Stimulated activated naive CD8-positive, alpha-beta T cell treated with anti-CD3 and anti-CD28 coated beads, Interleukin-15, Interleukin-2, amounts not matched to agents 100 ng/mL and 50 ng/mL, for 24 hours (primary cell): Measurements from ENCODE around the gene GAB2.
"Not testable (repeated sequence)": the region's sequence is repeated elsewhere in the genome, so short reads cannot be mapped to it uniquely, and the experiment has no call there.

Experiments used
- H3K27ac Mint-ChIP-seq: one replicate; pipeline ENCODE4 v1.8.0; 2021; ENCODE audit warnings: mild to moderate bottlenecking, mixed read lengths
- H3K27me3 Mint-ChIP-seq: one replicate; pipeline ENCODE4 v1.8.0; 2021; ENCODE audit warnings: mixed read lengths
- H3K36me3 Mint-ChIP-seq: one replicate; pipeline ENCODE4 v1.8.0; 2021; ENCODE audit warnings: low read depth, mixed read lengths
- H3K4me1 Mint-ChIP-seq: one replicate; pipeline ENCODE4 v1.8.0; 2021; ENCODE audit warnings: low read depth, mixed read lengths
- H3K4me3 Mint-ChIP-seq: one replicate; pipeline ENCODE4 v1.8.0; 2021; ENCODE audit warnings: mild to moderate bottlenecking, mixed read lengths
- H3K9me3 Mint-ChIP-seq: one replicate; pipeline ENCODE4 v1.8.0; 2021; ENCODE audit warnings: mixed read lengths

GAB2 gene

GRCh38 chr11:78175862-78176261 is 241.8 kb downstream of the GAB2 start:
- H3K9me3 Mint-ChIP-seq, H3K27ac Mint-ChIP-seq, H3K27me3 Mint-ChIP-seq, H3K4me1 Mint-ChIP-seq, H3K4me3 Mint-ChIP-seq: not testable (repeated sequence)
- H3K36me3 Mint-ChIP-seq: peaks cover 25% of the 10 kb centered on the region

- Mint-ChIP-seq H3K9me3 (no peaks in the 10 kb centered on the region), H3K4me1 (no peaks in the 10 kb centered on the region), H3K27me3 (no peaks in the 10 kb centered on the region), H3K4me3 (no peak overlapping the region), H3K36me3 (peaks cover 16% of the 10 kb centered on the region), H3K27ac (no peak overlapping the region)
Measured at GRCh38 chr11:78171951-78172350, 245.7 kb downstream of the GAB2 start.

GRCh38 chr11:78170874-78171549 is 246.6 kb downstream of the GAB2 start:
- Mint-ChIP-seq H3K36me3 (peaks cover 8% of the 10 kb centered on the region), H3K27me3 (no peaks in the 10 kb centered on the region), H3K9me3 (no peaks in the 10 kb centered on the region), H3K4me3 (no peak overlapping the region), H3K4me1 (no peaks in the 10 kb centered on the region), H3K27ac (no peak overlapping the region)

- no peaks in the 10 kb centered on the region for H3K9me3 Mint-ChIP-seq
- H3K4me3 Mint-ChIP-seq: no peak overlapping the region
- peaks cover 8% of the 10 kb centered on the region for H3K36me3 Mint-ChIP-seq
- no peak overlapping the region for H3K27ac Mint-ChIP-seq
- no peaks in the 10 kb centered on the region for H3K27me3 Mint-ChIP-seq
- H3K4me1 Mint-ChIP-seq: no peaks in the 10 kb centered on the region
Measured at GRCh38 chr11:78170413-78170812, 247.2 kb downstream of the GAB2 start.

GRCh38 chr11:78168539-78169477 is 248.8 kb downstream of the GAB2 start:
- no peaks in the 10 kb centered on the region for H3K9me3 Mint-ChIP-seq
- H3K27me3 Mint-ChIP-seq: no peaks in the 10 kb centered on the region
- no peak overlapping the region for H3K4me3 Mint-ChIP-seq
- H3K36me3 Mint-ChIP-seq: peaks cover 6% of the 10 kb centered on the region
- H3K4me1 Mint-ChIP-seq: no peaks in the 10 kb centered on the region
- no peak overlapping the region for H3K27ac Mint-ChIP-seq

GRCh38 chr11:78166855-78167469 is 250.7 kb downstream of the GAB2 start:
- H3K4me3 Mint-ChIP-seq: no peak overlapping the region
- no peaks in the 10 kb centered on the region for H3K27me3 Mint-ChIP-seq
- no peak overlapping the region for H3K27ac Mint-ChIP-seq
- no peaks in the 10 kb centered on the region for H3K9me3 Mint-ChIP-seq
- no peaks in the 10 kb centered on the region for H3K36me3 Mint-ChIP-seq
- no peaks in the 10 kb centered on the region for H3K4me1 Mint-ChIP-seq
